HEK293T (cell line): ENCODE data around the gene MYO9A.

Experiments
- ELF4 ChIP-seq: fragments of 450-650 bp; IDR thresholded peaks from 2 replicates; pipeline ENCODE4 v1.6.1; 2017; ENCODE audit warnings: antibody characterized with exemption
- FOXA1 ChIP-seq: fragments of 450-650 bp; IDR thresholded peaks from 2 replicates; pipeline ENCODE4 v1.6.1; 2016; ENCODE audit warnings: mild to moderate bottlenecking
- HDGF ChIP-seq: fragments of 450-650 bp; IDR thresholded peaks from 2 replicates; pipeline ENCODE4 v1.6.1; 2017; ENCODE audit warnings: antibody characterized with exemption, borderline replicate concordance
- LEF1 ChIP-seq: fragments of 450-650 bp; IDR thresholded peaks from 2 replicates; pipeline ENCODE4 v1.6.1; 2017; ENCODE audit warnings: mild to moderate bottlenecking, borderline replicate concordance
- SP1 ChIP-seq: fragments of 450-650 bp; IDR thresholded peaks from 2 replicates; pipeline ENCODE4 v1.6.1; 2017
- SUZ12 ChIP-seq: fragments of 450-650 bp; IDR thresholded peaks from 2 replicates; pipeline ENCODE4 v1.6.1; 2016; ENCODE audit warnings: mild to moderate bottlenecking
- TF ChIP-seq, protein P1 (sequence below): fragments of 450-650 bp; IDR thresholded peaks from 2 replicates; pipeline ENCODE4 v1.6.1; 2016

DNA sequence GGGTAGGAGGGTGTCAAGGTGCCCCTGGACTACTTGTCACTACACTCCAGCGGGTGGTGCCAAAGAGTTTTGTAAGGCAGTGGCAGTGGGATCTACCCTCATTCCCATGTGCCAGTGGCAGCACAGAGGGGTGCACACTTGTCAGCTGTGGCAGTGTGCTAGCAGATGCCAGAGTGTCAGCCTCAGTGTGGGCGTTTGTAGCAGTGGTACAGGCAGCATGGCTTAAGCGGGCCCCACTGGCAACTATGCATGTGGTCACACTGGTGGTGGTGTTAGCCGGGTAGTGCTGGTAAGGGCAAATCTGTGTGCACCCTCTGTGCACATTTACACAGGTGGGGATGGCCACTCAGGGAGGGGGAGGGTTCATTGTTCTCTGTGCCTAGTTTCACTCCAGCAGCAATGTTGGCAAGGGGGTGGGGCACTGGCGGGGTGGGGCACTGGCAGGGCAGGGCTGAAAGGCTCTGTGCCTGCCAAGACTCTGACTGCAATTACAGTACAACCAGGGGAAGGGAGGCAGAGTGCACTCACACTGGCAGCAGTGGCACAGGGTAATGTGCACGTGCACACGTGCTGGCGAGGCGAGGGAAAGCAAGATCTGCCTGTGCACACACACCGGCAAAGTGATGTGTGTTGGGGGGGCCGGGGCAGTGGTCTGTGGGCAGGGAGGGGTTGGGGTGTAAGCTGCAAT, 31.8 kb downstream of the MYO9A start:
- TF ChIP-seq SP1: no peak
- TF ChIP-seq, protein P1, sequence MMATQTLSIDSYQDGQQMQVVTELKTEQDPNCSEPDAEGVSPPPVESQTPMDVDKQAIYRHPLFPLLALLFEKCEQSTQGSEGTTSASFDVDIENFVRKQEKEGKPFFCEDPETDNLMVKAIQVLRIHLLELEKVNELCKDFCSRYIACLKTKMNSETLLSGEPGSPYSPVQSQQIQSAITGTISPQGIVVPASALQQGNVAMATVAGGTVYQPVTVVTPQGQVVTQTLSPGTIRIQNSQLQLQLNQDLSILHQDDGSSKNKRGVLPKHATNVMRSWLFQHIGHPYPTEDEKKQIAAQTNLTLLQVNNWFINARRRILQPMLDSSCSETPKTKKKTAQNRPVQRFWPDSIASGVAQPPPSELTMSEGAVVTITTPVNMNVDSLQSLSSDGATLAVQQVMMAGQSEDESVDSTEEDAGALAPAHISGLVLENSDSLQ: no peak
- TF ChIP-seq SUZ12: no peak
- TF ChIP-seq LEF1: no peak
- no peak for TF ChIP-seq HDGF
- no peak for TF ChIP-seq FOXA1
- TF ChIP-seq ELF4: no peak
